H1 (cell line): Measurements from ENCODE around the gene SLC25A47. TPM values are rescaled to one million over a fixed set of nuclear protein-coding genes. Genes with fewer than 3 reads are reported as not detected.

Source experiments
- CTCF ChIA-PET: fragments of 300-600 bp; sonication (Branson Sonifier 250); formaldehyde crosslinking; loops from one replicate; lab custom pipeline; 2021; ENCODE audit not compliant: partially characterized antibody; lab: Charles Lee
- POLR2A ChIA-PET: fragments of 300-600 bp; sonication (Branson Sonifier 250); formaldehyde crosslinking; loops from one replicate; lab custom pipeline; 2021; ENCODE audit warnings: inconsistent platforms; ENCODE audit not compliant: partially characterized antibody; lab: Charles Lee
- DNase-seq, 2 experiments: peaks; one replicate each; pipeline versions ENCODE4 v3.0.0 to v3.0.0-alpha.2; 2010 to 2022; ENCODE audit warnings: low spot score in 2 of 2, low read depth in 1 of 2, mixed read lengths in 1 of 2
- FAIRE-seq: peaks from 2 replicates; lab custom pipeline; 2011; peaks lifted over from hg19 to GRCh38; lab: Jason Lieb, UNC
- H2AFZ ChIP-seq: 2 replicates; pipeline ENCODE4 v1.8.1; 2012; ENCODE audit warnings: low read length, inconsistent platforms
- H2AK5ac ChIP-seq: 2 replicates; pipeline ENCODE4 v1.6.1; 2013; ENCODE audit warnings: low read depth, low read length
- H2BK120ac ChIP-seq: replicated peaks from 2 replicates; pipeline ENCODE3; 2013; ENCODE audit warnings: low read depth, low read length, inconsistent platforms
- H2BK12ac ChIP-seq: 2 replicates; pipeline ENCODE4 v1.6.1; 2013; ENCODE audit warnings: low read depth, low read length
- H2BK15ac ChIP-seq: 2 replicates; pipeline ENCODE4 v1.6.1; 2013; ENCODE audit warnings: low read length
- H2BK20ac ChIP-seq: 2 replicates; pipeline ENCODE4 v1.6.1; 2013; ENCODE audit warnings: low read length
- H2BK5ac ChIP-seq: 2 replicates; pipeline ENCODE4 v1.6.1; 2013; ENCODE audit warnings: low read depth, low read length
- H3K14ac ChIP-seq: 2 replicates; pipeline ENCODE4 v1.6.1; 2013; ENCODE audit warnings: inconsistent platforms; ENCODE audit not compliant: insufficient read length
- H3K18ac ChIP-seq: 2 replicates; pipeline ENCODE4 v1.6.1; 2013; ENCODE audit warnings: low read length; ENCODE audit errors: extremely low read depth
- H3K23ac ChIP-seq: 2 replicates; pipeline ENCODE4 v1.6.1; 2013; ENCODE audit warnings: inconsistent platforms; ENCODE audit not compliant: insufficient read length
- H3K23me2 ChIP-seq: 2 replicates; pipeline ENCODE4 v1.6.1; 2013; ENCODE audit warnings: low read depth, low read length
- H3K27ac ChIP-seq: 2 replicates; pipeline ENCODE4 v1.6.1; 2011; ENCODE audit warnings: low read depth, low read length, inconsistent platforms
- H3K27me3 ChIP-seq, 4 experiments: replicated peaks in 1 of 4; 1 replicate in 1 of 4; 2 replicates in 3 of 4; pipeline versions ENCODE4 v1.6.1 to v1.8.1; 2011 to 2013; ENCODE audit warnings: low read length in 3 of 4, mild to moderate bottlenecking in 3 of 4, inconsistent platforms in 2 of 4, mixed read lengths in 2 of 4, moderate library complexity in 1 of 4; ENCODE audit not compliant: control insufficient read depth in 3 of 4, insufficient read depth in 3 of 4; ENCODE audit errors: extremely low read depth in 1 of 4
- H3K36me3 ChIP-seq, 4 experiments: 2 replicates each; pipeline versions ENCODE4 v1.6.1 to v1.8.1; 2011 to 2013; ENCODE audit warnings: mild to moderate bottlenecking in 4 of 4, low read length in 3 of 4, moderate library complexity in 2 of 4, control low read depth in 1 of 4, inconsistent platforms in 1 of 4; ENCODE audit not compliant: insufficient read depth in 4 of 4, control insufficient read depth in 2 of 4
- H3K4ac ChIP-seq: replicated peaks from 2 replicates; pipeline ENCODE3; 2013; ENCODE audit warnings: low read length, low read depth, mixed read lengths, inconsistent platforms; ENCODE audit not compliant: insufficient read length
- H3K4me1 ChIP-seq, 4 experiments: replicated peaks in 1 of 4; 1 replicate in 1 of 4; 2 replicates in 3 of 4; pipeline versions ENCODE4 v1.6.1 to v1.8.1; 2011 to 2013; ENCODE audit warnings: low read length in 3 of 4, inconsistent platforms in 2 of 4, mixed read lengths in 1 of 4; ENCODE audit not compliant: insufficient read depth in 4 of 4, control insufficient read depth in 3 of 4
- H3K4me2 ChIP-seq, 2 experiments: 2 replicates each; pipeline versions ENCODE4 v1.6.1 to v1.8.1; 2011 to 2013; ENCODE audit warnings: low read depth in 2 of 2, low read length in 2 of 2, control low read depth in 1 of 2, inconsistent platforms in 1 of 2, mild to moderate bottlenecking in 1 of 2; ENCODE audit not compliant: insufficient read depth in 1 of 2
- H3K4me3 ChIP-seq, 4 experiments: fragments of 200-600, 300-600 bp in 1 of 4; sonication (generic), shearing (Covaris generic), sonication (Bioruptor Twin) in 1 of 4; 2 replicates each; pipeline versions ENCODE4 v1.5.1 to v1.8.1; 2011 to 2016; ENCODE audit warnings: low read length in 4 of 4, low read depth in 3 of 4, control low read depth in 2 of 4, inconsistent platforms in 2 of 4, mild to moderate bottlenecking in 2 of 4, mixed read lengths in 1 of 4, moderate library complexity in 1 of 4; ENCODE audit not compliant: insufficient read depth in 2 of 4; ENCODE audit errors: extremely low read depth in 1 of 4
- H3K56ac ChIP-seq: replicated peaks from 2 replicates; pipeline ENCODE3; 2013; ENCODE audit warnings: low read depth, mild to moderate bottlenecking, mixed read lengths, low read length, inconsistent platforms; ENCODE audit not compliant: insufficient read length
- H3K79me1 ChIP-seq: 2 replicates; pipeline ENCODE4 v1.6.1; 2013; ENCODE audit warnings: low read depth, low read length, control low read depth
- H3K79me2 ChIP-seq, 2 experiments: 2 replicates each; pipeline versions ENCODE4 v1.6.1 to v1.8.1; 2012 to 2013; ENCODE audit warnings: low read length in 2 of 2, mild to moderate bottlenecking in 2 of 2, inconsistent platforms in 1 of 2; ENCODE audit not compliant: insufficient read depth in 2 of 2, control insufficient read depth in 1 of 2
- H3K9ac ChIP-seq, 4 experiments: replicated peaks in 1 of 4; 1 replicate in 1 of 4; 2 replicates in 3 of 4; pipeline versions ENCODE4 v1.6.1 to v1.8.1; 2011 to 2013; ENCODE audit warnings: low read depth in 3 of 4, low read length in 3 of 4, control low read depth in 2 of 4, mild to moderate bottlenecking in 2 of 4, moderate library complexity in 2 of 4, inconsistent platforms in 1 of 4; ENCODE audit errors: extremely low read depth in 1 of 4
- H3K9me3 ChIP-seq, 2 experiments: 2 replicates each; pipeline versions ENCODE4 v1.6.1 to v1.8.1; 2012 to 2013; ENCODE audit warnings: mild to moderate bottlenecking in 2 of 2, moderate library complexity in 2 of 2, control low read depth in 1 of 2, inconsistent platforms in 1 of 2, low read depth in 1 of 2, low read length in 1 of 2, mixed read lengths in 1 of 2; ENCODE audit not compliant: insufficient read depth in 2 of 2
- H4K20me1 ChIP-seq, 2 experiments: replicated peaks in 1 of 2; 2 replicates each; pipeline versions ENCODE3 to v1.8.1; 2011 to 2013; ENCODE audit warnings: inconsistent platforms in 2 of 2, low read length in 2 of 2, mild to moderate bottlenecking in 1 of 2; ENCODE audit not compliant: insufficient read depth in 2 of 2, control insufficient read depth in 1 of 2
- H4K5ac ChIP-seq: 2 replicates; pipeline ENCODE4 v1.6.1; 2013; ENCODE audit warnings: low read length, low read depth, mixed read lengths, inconsistent platforms; ENCODE audit not compliant: insufficient read length
- H4K8ac ChIP-seq: 2 replicates; pipeline ENCODE4 v1.8.0; 2013; ENCODE audit warnings: mild to moderate bottlenecking, moderate library complexity, low read length, inconsistent platforms; ENCODE audit not compliant: insufficient read depth; ENCODE audit errors: extremely low read depth
- H4K91ac ChIP-seq: replicated peaks from 2 replicates; pipeline ENCODE3; 2013; ENCODE audit warnings: low read length, mixed read lengths, inconsistent platforms; ENCODE audit not compliant: insufficient read length
- CHD1 ChIP-seq: IDR thresholded peaks from 2 replicates; pipeline ENCODE4 v1.6.1; 2012; ENCODE audit warnings: low read depth, low read length, improper control_type of control experiment
- JUN ChIP-seq: IDR thresholded peaks from 2 replicates; pipeline ENCODE4 v1.6.1; 2011; ENCODE audit warnings: low read depth, mild to moderate bottlenecking, improper control_type of control experiment, low read length
- JUND ChIP-seq: IDR thresholded peaks from 2 replicates; pipeline ENCODE4 v1.6.1; 2011; ENCODE audit warnings: mild to moderate bottlenecking, improper control_type of control experiment, low read length
- KDM1A ChIP-seq: fragments of 200-600, 300-600 bp; sonication (generic); IDR thresholded peaks from 2 replicates; pipeline ENCODE4 v1.7.1; 2016; ENCODE audit warnings: mild to moderate bottlenecking, low read length, borderline replicate concordance
- KDM5A ChIP-seq: fragments of 200-600 bp; IDR thresholded peaks from 2 replicates; pipeline ENCODE4 v1.7.1; 2012; ENCODE audit warnings: mild to moderate bottlenecking, low read length, inconsistent platforms, mixed read lengths
- RFX5 ChIP-seq: IDR thresholded peaks from 2 replicates; pipeline ENCODE4 v1.6.1; 2011; ENCODE audit warnings: low read depth, low read length, improper control_type of control experiment, borderline replicate concordance
- SIN3A ChIP-seq, 2 experiments: IDR thresholded peaks in 1 of 2; conservative IDR thresholded peaks in 1 of 2; 2 replicates each; pipeline ENCODE4 v1.6.1; 2011 to 2012; ENCODE audit warnings: low read length in 2 of 2, improper control_type of control experiment in 1 of 2, low read depth in 1 of 2, mild to moderate bottlenecking in 1 of 2
- SP4 ChIP-seq: IDR thresholded peaks from 2 replicates; pipeline ENCODE4 v1.6.1; 2012; ENCODE audit warnings: low read length, inconsistent platforms
- TAF1 ChIP-seq: IDR thresholded peaks from 2 replicates; pipeline ENCODE4 v1.6.1; 2011; ENCODE audit warnings: mild to moderate bottlenecking, low read depth, low read length
- TCF12 ChIP-seq: IDR thresholded peaks from 2 replicates; pipeline ENCODE4 v1.6.1; 2011; ENCODE audit warnings: low read depth, mild to moderate bottlenecking, low read length
- YY1 ChIP-seq: IDR thresholded peaks from 2 replicates; pipeline ENCODE4 v1.6.1; 2011; ENCODE audit warnings: low read depth, mild to moderate bottlenecking, low read length
- WGBS, 2 experiments: shearing (Covaris generic) in 1 of 2; methylation state at CpG; one replicate each; pipeline versions ENCODE4 v1.1.6 to v1.1.7; 2013 to 2015; ENCODE audit warnings: low lambda C conversion rate in 2 of 2, mixed read lengths in 2 of 2, inconsistent platforms in 1 of 2, low coverage in 1 of 2, missing lambda C conversion rate in 1 of 2; ENCODE audit not compliant: insufficient replicate concordance in 2 of 2, insufficient coverage in 1 of 2, insufficient read length in 1 of 2; ENCODE audit errors: extremely low coverage in 1 of 2, missing lambda C conversion rate in 1 of 2; 5-methylcytosine and 5-hydroxymethylcytosine counted together
- polyA plus RNA-seq, 7 experiments: library from polyadenylated mRNA; depleted of rRNA in 3 of 7; stranded (reverse) in 5 of 7; unstranded in 2 of 7; fragments of >200 nt in 5 of 7; fragments of 200-250 nt in 2 of 7; gene quantifications; 1 replicate in 5 of 7; 2 replicates in 1 of 7; 4 replicates in 1 of 7; pipeline versions ENCODE4 v1.2.1 to v1.2.3, GENCODE V29; 2011 to 2013; ENCODE audit warnings: missing spikeins in 2 of 7, mixed read lengths in 2 of 7
- total RNA-seq: library from RNA; stranded (reverse); fragmentation: NEBNext Ultra II Directional; extraction: Animal tissue kit (Norgen Biotek cat#: 25700); gene quantifications from 2 replicates; pipeline ENCODE4 v1.2.1, GENCODE V29; 2021
- TF ChIP-seq, protein P1 (sequence below), 3 experiments: IDR thresholded peaks; 1 replicate in 2 of 3; 2 replicates in 1 of 3; pipeline versions ENCODE4 v1.5.1 to v1.6.1; 2011; ENCODE audit warnings: low read length in 3 of 3, mild to moderate bottlenecking in 3 of 3, inconsistent platforms in 2 of 3, low read depth in 1 of 3, moderate library complexity in 1 of 3; ENCODE audit not compliant: insufficient read depth in 1 of 3; ENCODE audit errors: control extremely low read depth in 1 of 3

SLC25A47 gene
- total and polyA plus RNA-seq, 2 of the 8 experiments (the other 6 are each of a cell fraction or from before 2014, with no cell fraction given) = not detected

DNA sequence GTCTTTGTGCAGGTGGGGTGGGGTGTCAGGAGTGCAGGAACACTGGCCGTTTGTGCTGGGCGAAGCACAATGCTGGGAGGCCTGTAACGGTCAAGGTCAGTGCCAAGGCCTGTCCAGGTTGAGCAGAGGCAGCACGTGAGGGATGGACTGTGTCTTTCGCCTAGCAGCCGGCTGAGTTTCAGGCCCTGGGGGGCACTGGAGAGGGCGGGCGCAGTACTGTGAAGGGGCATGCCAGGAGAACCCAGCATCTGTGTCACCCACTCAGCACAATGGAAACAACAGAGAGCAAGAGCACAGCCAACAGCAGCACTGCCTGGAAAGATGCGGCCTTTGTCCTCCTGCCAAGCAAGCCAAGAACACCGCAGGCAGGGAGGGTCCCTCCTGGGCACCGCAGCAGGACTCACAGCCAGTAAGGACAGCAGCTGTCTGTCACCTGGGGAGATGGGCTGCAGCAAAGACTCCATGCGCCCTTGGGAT, 25.2 kb downstream of the SLC25A47 start:
- H3K36me3 ChIP-seq = peaks cover 18 to 59% (median 46%) of the 10 kb centered on the region in 4 experiments
- POLR2A ChIA-PET = interaction anchor here (0.8 to 6.1 kb wide), 8 partner anchors 8 to 62 kb away, joined by 3 to 78 read pairs (median 4); partner anchors contain the start of gene SLC25A29
- H3K23me2 ChIP-seq = no peaks in the 10 kb centered on the region
- TF ChIP-seq SIN3A (conservative IDR thresholded peaks at IDR 0.05 in 1 of 2, IDR thresholded peaks at IDR 0.05 in 1 of 2; ENCODE audit: low read depth in 1 of 2, low read length in 2 of 2) = no peak
- TF ChIP-seq, protein P1, sequence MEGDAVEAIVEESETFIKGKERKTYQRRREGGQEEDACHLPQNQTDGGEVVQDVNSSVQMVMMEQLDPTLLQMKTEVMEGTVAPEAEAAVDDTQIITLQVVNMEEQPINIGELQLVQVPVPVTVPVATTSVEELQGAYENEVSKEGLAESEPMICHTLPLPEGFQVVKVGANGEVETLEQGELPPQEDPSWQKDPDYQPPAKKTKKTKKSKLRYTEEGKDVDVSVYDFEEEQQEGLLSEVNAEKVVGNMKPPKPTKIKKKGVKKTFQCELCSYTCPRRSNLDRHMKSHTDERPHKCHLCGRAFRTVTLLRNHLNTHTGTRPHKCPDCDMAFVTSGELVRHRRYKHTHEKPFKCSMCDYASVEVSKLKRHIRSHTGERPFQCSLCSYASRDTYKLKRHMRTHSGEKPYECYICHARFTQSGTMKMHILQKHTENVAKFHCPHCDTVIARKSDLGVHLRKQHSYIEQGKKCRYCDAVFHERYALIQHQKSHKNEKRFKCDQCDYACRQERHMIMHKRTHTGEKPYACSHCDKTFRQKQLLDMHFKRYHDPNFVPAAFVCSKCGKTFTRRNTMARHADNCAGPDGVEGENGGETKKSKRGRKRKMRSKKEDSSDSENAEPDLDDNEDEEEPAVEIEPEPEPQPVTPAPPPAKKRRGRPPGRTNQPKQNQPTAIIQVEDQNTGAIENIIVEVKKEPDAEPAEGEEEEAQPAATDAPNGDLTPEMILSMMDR (IDR thresholded peaks at IDR 0.05; ENCODE audit: control extremely low read depth in 1 of 3, insufficient read depth in 1 of 3, low read depth in 1 of 3, low read length in 3 of 3) = no peak
- no peak for TF ChIP-seq CHD1
- no peak for TF ChIP-seq JUN
- TF ChIP-seq JUND = no peak
- no peak for TF ChIP-seq SP4
- no peak for TF ChIP-seq TAF1
- no peak for TF ChIP-seq KDM1A
- no peak for TF ChIP-seq RFX5
- no peak for TF ChIP-seq KDM5A
- TF ChIP-seq YY1 = no peak
- no peak for TF ChIP-seq TCF12

More for the DNA sequence above, 25.2 kb downstream of the SLC25A47 start:
- no peak overlapping the region for H3K18ac ChIP-seq
- H3K14ac ChIP-seq = no peak overlapping the region
- H3K9ac ChIP-seq = no peak overlapping the region
- H2BK15ac ChIP-seq = no peak overlapping the region
- FAIRE-seq (no peak), DNase-seq (no peak)
- WGBS, 2 experiments = 94% methylated on average over 12 of the region's 12 CpGs; no CpG with 5 or more reads in 1 of the 2 experiments
- H3K23ac ChIP-seq = no peak overlapping the region
- no peak overlapping the region for H4K8ac ChIP-seq
- no peak overlapping the region for H3K4ac ChIP-seq
- H3K56ac ChIP-seq = no peak overlapping the region
- no peaks in the 10 kb centered on the region for H3K79me2 ChIP-seq
- H3K27me3 ChIP-seq = no peaks in the 10 kb centered on the region
- no peak overlapping the region for H4K5ac ChIP-seq
- H3K4me1 ChIP-seq = no peaks in the 10 kb centered on the region
- H2BK120ac ChIP-seq = no peak overlapping the region
- H3K79me1 ChIP-seq = no peaks in the 10 kb centered on the region
- no peak overlapping the region for H3K4me3 ChIP-seq
- H2BK5ac ChIP-seq = peak overlapping the region; percentile 60; the same call in 1 of the 2 replicates
- no peak overlapping the region for H3K27ac ChIP-seq
- H2BK20ac ChIP-seq = no peak overlapping the region
- no peak overlapping the region for H4K91ac ChIP-seq
- H2AFZ ChIP-seq = no peak overlapping the region
- H3K4me2 ChIP-seq = no peak overlapping the region
- no peaks in the 10 kb centered on the region for H4K20me1 ChIP-seq
- no peak overlapping the region for H2BK12ac ChIP-seq
- CTCF ChIA-PET = interaction anchor here (3.3 kb wide), 1 partner anchor 14 kb away, joined by 13 read pairs; no protein-coding TSS in a partner anchor
- no peak overlapping the region for H2AK5ac ChIP-seq
- no peaks in the 10 kb centered on the region; a peak in 1 of 4 replicates for H3K9me3 ChIP-seq
